ENCODE results near the gene CTSW. TPM values are rescaled to one million over a fixed set of nuclear protein-coding genes. Genes with fewer than 3 reads are reported as not detected.

The CTSW gene
- total and polyA plus RNA-seq, 2 donors (not counting 1 experiment from before 2014, with no cell fraction given): 0.84 to 4.6 TPM

DNA sequence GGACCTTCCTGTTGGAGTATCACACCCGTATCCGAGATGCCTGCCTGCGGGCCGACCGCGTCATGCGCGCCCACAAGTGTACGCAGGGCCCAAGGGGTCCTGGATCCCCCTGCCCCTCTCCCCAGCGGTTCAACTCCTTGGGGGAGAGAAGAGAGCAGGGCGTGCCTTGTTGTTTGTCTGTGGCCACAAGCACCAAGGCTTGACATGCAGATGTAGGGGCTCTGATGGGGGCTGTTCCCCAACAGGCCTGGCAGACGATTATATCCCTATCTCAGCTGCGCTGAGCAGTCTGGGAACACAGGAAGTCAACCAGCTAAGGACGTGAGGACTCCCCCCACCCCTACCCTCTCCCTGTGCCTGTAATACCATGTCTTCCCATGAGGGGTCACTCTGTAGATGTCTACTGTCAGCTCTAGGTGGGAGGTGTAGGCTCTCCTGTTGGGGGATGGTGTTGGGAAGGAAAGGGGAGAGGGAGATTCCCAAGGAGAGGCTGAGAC, 28.5 kb upstream of the CTSW start:
- peaks cover 6 to 15% of the 10 kb centered on the region in 2 donors for H3K4me1 ChIP-seq (ENCODE audit: control insufficient read depth in 2 of 2, insufficient read depth in 2 of 2, low read length in 2 of 2)
- ATAC-seq (ENCODE audit: low read depth) (peak; percentile 24), DNase-seq (no peak)
- H2AFZ ChIP-seq (ENCODE audit: insufficient read depth, low read depth, low read length, poor library complexity, severe bottlenecking): no peak overlapping the region
- peaks cover 0 to 15% (median 0%) of the 10 kb centered on the region in 3 donors for H3K9me3 ChIP-seq (ENCODE audit: control extremely low read depth in 1 of 3, control insufficient read depth in 2 of 3, insufficient read depth in 1 of 3, low read length in 2 of 3)
- H3K4me2 ChIP-seq (replicated peaks; ENCODE audit: low read depth, low read length, poor library complexity, severe bottlenecking): no peak overlapping the region
- Mint-ChIP-seq H3K27ac (no peak overlapping the region), H3K4me1 (peaks cover 24% of the 10 kb centered on the region), H3K4me3 (no peak overlapping the region), H3K27me3 (no peaks in the 10 kb centered on the region), H3K9me3 (ENCODE audit: insufficient read depth) (no peaks in the 10 kb centered on the region)
- H3K79me2 ChIP-seq (ENCODE audit: control insufficient read depth, insufficient read depth, low read length): peaks cover 29% of the 10 kb centered on the region
- intact Hi-C loops (cut with micrococcal nuclease): no loop called here
- ChIA-PET CTCF (interaction anchor here (2.8 kb wide), 1 partner anchor 9 kb away, joined by 15 read pairs; the partner anchor contains the start of gene MUS81), POLR2A (interaction anchor here (0.6 kb wide), 2 partner anchors 7 to 117 kb away, joined by 3 to 8 read pairs; no protein-coding TSS in a partner anchor)
- peaks cover 57% of the 10 kb centered on the region for H4K20me1 ChIP-seq (ENCODE audit: control insufficient read depth, insufficient read depth, low read length, poor library complexity, severe bottlenecking)
- H3K36me3 ChIP-seq (replicated peaks in 1 of 2; ENCODE audit: control extremely low read depth in 1 of 2, control insufficient read depth in 1 of 2, extremely low read depth in 1 of 2, insufficient read depth in 2 of 2, low read length in 1 of 2): peaks cover 0 to 58% of the 10 kb centered on the region in 2 experiments
- TF ChIP-seq EZH2 (IDR thresholded peaks at IDR 0.05; ENCODE audit: borderline replicate concordance, insufficient read depth, low read depth, low read length, poor library complexity, severe bottlenecking): no peak
- TF ChIP-seq, protein P1, sequence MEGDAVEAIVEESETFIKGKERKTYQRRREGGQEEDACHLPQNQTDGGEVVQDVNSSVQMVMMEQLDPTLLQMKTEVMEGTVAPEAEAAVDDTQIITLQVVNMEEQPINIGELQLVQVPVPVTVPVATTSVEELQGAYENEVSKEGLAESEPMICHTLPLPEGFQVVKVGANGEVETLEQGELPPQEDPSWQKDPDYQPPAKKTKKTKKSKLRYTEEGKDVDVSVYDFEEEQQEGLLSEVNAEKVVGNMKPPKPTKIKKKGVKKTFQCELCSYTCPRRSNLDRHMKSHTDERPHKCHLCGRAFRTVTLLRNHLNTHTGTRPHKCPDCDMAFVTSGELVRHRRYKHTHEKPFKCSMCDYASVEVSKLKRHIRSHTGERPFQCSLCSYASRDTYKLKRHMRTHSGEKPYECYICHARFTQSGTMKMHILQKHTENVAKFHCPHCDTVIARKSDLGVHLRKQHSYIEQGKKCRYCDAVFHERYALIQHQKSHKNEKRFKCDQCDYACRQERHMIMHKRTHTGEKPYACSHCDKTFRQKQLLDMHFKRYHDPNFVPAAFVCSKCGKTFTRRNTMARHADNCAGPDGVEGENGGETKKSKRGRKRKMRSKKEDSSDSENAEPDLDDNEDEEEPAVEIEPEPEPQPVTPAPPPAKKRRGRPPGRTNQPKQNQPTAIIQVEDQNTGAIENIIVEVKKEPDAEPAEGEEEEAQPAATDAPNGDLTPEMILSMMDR (IDR thresholded peaks at IDR 0.05): peak; percentile 47
- H3K4me3 ChIP-seq (ENCODE audit: control extremely low read depth in 1 of 5, extremely low read depth in 1 of 5, insufficient read depth in 1 of 5, low read depth in 2 of 5, low read length in 4 of 5): no peak overlapping the region
- WGBS (ENCODE audit: insufficient coverage): 95% methylated on average over 12 of the region's 14 CpGs
- H3K27ac ChIP-seq (ENCODE audit: low read length in 2 of 2): no peak overlapping the region
- no peaks in the 10 kb centered on the region for H3K27me3 ChIP-seq (replicated peaks in 1 of 4; ENCODE audit: control extremely low read depth in 1 of 4, control insufficient read depth in 3 of 4, insufficient read depth in 4 of 4, low read length in 3 of 4)
- H3K9ac ChIP-seq (ENCODE audit: low read length): no peak overlapping the region

DNA sequence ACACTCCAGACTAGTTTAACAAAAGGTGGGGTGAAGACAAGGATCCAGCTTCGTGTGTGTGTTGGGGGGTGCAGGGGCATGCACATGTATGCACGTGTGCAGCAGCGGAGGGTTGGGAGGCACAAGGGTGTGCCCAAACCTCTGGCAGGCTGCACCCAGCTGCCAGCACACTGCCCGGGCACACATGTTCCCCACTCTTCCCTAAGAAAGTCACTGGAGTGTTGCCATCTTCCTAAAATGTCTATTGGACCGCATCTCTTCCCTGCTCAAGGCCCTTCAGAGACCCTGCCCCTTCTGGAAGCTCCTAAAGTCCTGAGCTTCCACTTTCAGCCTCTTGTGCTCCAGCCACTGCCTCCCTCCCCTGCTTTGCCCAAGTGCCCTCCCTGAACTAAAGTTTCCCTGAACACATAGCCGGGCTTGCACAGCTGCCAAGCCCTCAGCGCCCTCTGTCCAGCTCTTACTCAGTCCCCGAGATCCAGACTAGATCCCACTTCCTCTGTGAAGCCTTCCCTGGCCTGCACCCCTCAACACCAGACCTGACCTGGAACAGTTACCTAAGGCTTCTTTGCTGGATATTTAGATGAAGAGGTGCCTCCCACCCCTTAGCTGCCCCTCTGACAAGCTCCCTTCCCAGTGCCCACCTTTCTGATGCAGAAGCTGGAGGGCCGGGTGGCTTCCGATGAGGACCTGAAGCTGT, 27.7 kb upstream of the CTSW start:
- H3K36me3 ChIP-seq (replicated peaks in 1 of 2; ENCODE audit: control extremely low read depth in 1 of 2, control insufficient read depth in 1 of 2, extremely low read depth in 1 of 2, insufficient read depth in 2 of 2, low read length in 1 of 2): peaks cover 0 to 62% of the 10 kb centered on the region in 2 experiments
- peaks cover 66% of the 10 kb centered on the region for H4K20me1 ChIP-seq (ENCODE audit: control insufficient read depth, insufficient read depth, low read length, poor library complexity, severe bottlenecking)
- WGBS (ENCODE audit: insufficient coverage): 95% methylated on average over 10 of the region's 10 CpGs
- no peak for ATAC-seq (ENCODE audit: low read depth)
- H3K9me3 Mint-ChIP-seq (ENCODE audit: insufficient read depth): no peaks in the 10 kb centered on the region
- H2AFZ ChIP-seq (ENCODE audit: insufficient read depth, low read depth, low read length, poor library complexity, severe bottlenecking): no peak overlapping the region
- no peaks in the 10 kb centered on the region for H3K27me3 ChIP-seq (replicated peaks in 1 of 4; ENCODE audit: control extremely low read depth in 1 of 4, control insufficient read depth in 3 of 4, insufficient read depth in 4 of 4, low read length in 3 of 4)
- POLR2A ChIA-PET: no interaction called here
- H3K4me2 ChIP-seq (replicated peaks; ENCODE audit: low read depth, low read length, poor library complexity, severe bottlenecking): no peak overlapping the region
- intact Hi-C loops (cut with micrococcal nuclease): no loop called here
- H3K27ac ChIP-seq (ENCODE audit: low read length in 2 of 2): no peak overlapping the region
- peak; percentile 19 for DNase-seq
- H3K9me3 ChIP-seq (ENCODE audit: control extremely low read depth in 1 of 3, control insufficient read depth in 2 of 3, insufficient read depth in 1 of 3, low read length in 2 of 3): peaks cover 0 to 15% (median 0%) of the 10 kb centered on the region in 3 donors
- H3K4me1 Mint-ChIP-seq: peaks cover 32% of the 10 kb centered on the region
- peaks cover 11 to 22% of the 10 kb centered on the region in 2 donors for H3K4me1 ChIP-seq (ENCODE audit: control insufficient read depth in 2 of 2, insufficient read depth in 2 of 2, low read length in 2 of 2)
- CTCF ChIA-PET: interaction anchor here (2.8 kb wide), 1 partner anchor 8 kb away, joined by 15 read pairs; the partner anchor contains the start of gene MUS81
- peak overlapping the region; percentile 51 for H3K27ac Mint-ChIP-seq
- TF ChIP-seq, protein P1 (IDR thresholded peaks at IDR 0.05): no peak
- no peak for TF ChIP-seq EZH2 (IDR thresholded peaks at IDR 0.05; ENCODE audit: borderline replicate concordance, insufficient read depth, low read depth, low read length, poor library complexity, severe bottlenecking)
- H3K4me3 Mint-ChIP-seq: no peak overlapping the region
- H3K9ac ChIP-seq (ENCODE audit: low read length): no peak overlapping the region
- H3K79me2 ChIP-seq (ENCODE audit: control insufficient read depth, insufficient read depth, low read length): peaks cover 38% of the 10 kb centered on the region
- H3K4me3 ChIP-seq (ENCODE audit: control extremely low read depth in 1 of 5, extremely low read depth in 1 of 5, insufficient read depth in 1 of 5, low read depth in 2 of 5, low read length in 4 of 5): no peak overlapping the region
- H3K27me3 Mint-ChIP-seq: no peaks in the 10 kb centered on the region

Measured in B cell (primary cell).